Activated CD4-positive, alpha-beta memory T cell treated with anti-CD3 and anti-CD28 coated beads, Interleukin-2, amount 10 ng/mL, durations not matched to agents 7 days and 5 days (primary cell): Measurements from ENCODE around the gene TTLL7. TPM values are rescaled to one million over a fixed set of nuclear protein-coding genes. Genes with fewer than 3 reads are reported as not detected.

ENCODE experiments used
- CTCF ChIA-PET: fragments of 350-600 bp; sonication (Branson Sonifier 250); formaldehyde crosslinking; loops from one replicate; lab custom pipeline; 2021; ENCODE audit warnings: antibody characterized with exemption, inconsistent platforms; lab: Charles Lee
- POLR2A ChIA-PET: fragments of 350-600 bp; sonication (Branson Sonifier 250); formaldehyde crosslinking; loops from one replicate; lab custom pipeline; 2021; ENCODE audit warnings: antibody characterized with exemption; lab: Charles Lee
- DNase-seq: peaks from one replicate; pipeline ENCODE4 v3.0.0-alpha.2; 2020
- H3K27ac Mint-ChIP-seq: one replicate; pipeline ENCODE4 v1.8.0; 2021; ENCODE audit warnings: mild to moderate bottlenecking, mixed read lengths
- H3K27me3 Mint-ChIP-seq: one replicate; pipeline ENCODE4 v1.8.0; 2021; ENCODE audit warnings: mixed read lengths
- H3K36me3 Mint-ChIP-seq: one replicate; pipeline ENCODE4 v1.8.0; 2021; ENCODE audit warnings: low read depth, mixed read lengths
- H3K4me1 Mint-ChIP-seq: one replicate; pipeline ENCODE4 v1.8.0; 2021; ENCODE audit warnings: mixed read lengths
- H3K4me3 Mint-ChIP-seq: one replicate; pipeline ENCODE4 v1.8.0; 2021; ENCODE audit warnings: mild to moderate bottlenecking, mixed read lengths
- H3K9me3 Mint-ChIP-seq: one replicate; pipeline ENCODE4 v1.8.0; 2021; ENCODE audit warnings: mixed read lengths
- total RNA-seq, 2 experiments: library from RNA; stranded (reverse); gene quantifications; one replicate each; pipeline ENCODE4 v1.2.3, GENCODE V29; 2021

The TTLL7 gene
- total RNA-seq, 2 experiments from 2014 or later: 2.2 to 2.5 TPM

GRCh38 chr1:83864991-83865390 is 133.9 kb downstream of the TTLL7 start:
- Mint-ChIP-seq H3K27me3 (peaks cover 1% of the 10 kb centered on the region), H3K4me3 (no peak overlapping the region), H3K9me3 (no peaks in the 10 kb centered on the region), H3K36me3 (no peaks in the 10 kb centered on the region), H3K4me1 (peaks cover 6% of the 10 kb centered on the region), H3K27ac (no peak overlapping the region)
- DNase-seq: no peak
- POLR2A ChIA-PET: no interaction called here
- CTCF ChIA-PET: no interaction called here

GRCh38 chr1:83860490-83861221 is 138.3 kb downstream of the TTLL7 start:
- H3K4me1 Mint-ChIP-seq: peaks cover 6% of the 10 kb centered on the region
- POLR2A ChIA-PET: interaction anchor here (0.8 kb wide), 1 partner anchor 10 kb away, joined by 3 read pairs; no protein-coding TSS in a partner anchor
- H3K27me3 Mint-ChIP-seq: peaks cover 3% of the 10 kb centered on the region
- no peaks in the 10 kb centered on the region for H3K9me3 Mint-ChIP-seq
- peak overlapping the region; percentile 63 for H3K4me3 Mint-ChIP-seq
- no peak overlapping the region for H3K27ac Mint-ChIP-seq
- H3K36me3 Mint-ChIP-seq: no peaks in the 10 kb centered on the region
- CTCF ChIA-PET: interaction anchor here (0.9 kb wide), 1 partner anchor 13 kb away, joined by 3 read pairs; no protein-coding TSS in a partner anchor
- peak; percentile 70 for DNase-seq

- no peaks in the 10 kb centered on the region for H3K36me3 Mint-ChIP-seq
- DNase-seq: no peak
- no peak overlapping the region for H3K27ac Mint-ChIP-seq
- H3K27me3 Mint-ChIP-seq: peaks cover 3% of the 10 kb centered on the region
- CTCF ChIA-PET: no interaction called here
- POLR2A ChIA-PET: no interaction called here
- H3K4me3 Mint-ChIP-seq: no peak overlapping the region
- peaks cover 6% of the 10 kb centered on the region for H3K4me1 Mint-ChIP-seq
- no peaks in the 10 kb centered on the region for H3K9me3 Mint-ChIP-seq
These were observed 141.2 kb downstream of the TTLL7 start for GRCh38 chr1:83857716-83858115.

GRCh38 chr1:83857103-83857502 is 141.8 kb downstream of the TTLL7 start:
- Mint-ChIP-seq H3K9me3 (no peaks in the 10 kb centered on the region), H3K4me3 (no peak overlapping the region), H3K4me1 (peaks cover 6% of the 10 kb centered on the region), H3K27ac (no peak overlapping the region), H3K36me3 (no peaks in the 10 kb centered on the region), H3K27me3 (peaks cover 3% of the 10 kb centered on the region)
- CTCF ChIA-PET: no interaction called here
- no peak for DNase-seq
- POLR2A ChIA-PET: no interaction called here

- CTCF ChIA-PET: no interaction called here
- POLR2A ChIA-PET: interaction anchor here (0.7 kb wide), 1 partner anchor 42 kb away, joined by 3 read pairs; no protein-coding TSS in a partner anchor
- no peak overlapping the region for H3K4me3 Mint-ChIP-seq
These were observed 142.6 kb downstream of the TTLL7 start for GRCh38 chr1:83856381-83856780.

GRCh38 chr1:83854456-83854855 is 144.5 kb downstream of the TTLL7 start:
- H3K36me3 Mint-ChIP-seq: no peaks in the 10 kb centered on the region
- H3K27ac Mint-ChIP-seq: no peak overlapping the region
- H3K4me3 Mint-ChIP-seq: no peak overlapping the region
- no peak for DNase-seq
- no peaks in the 10 kb centered on the region for H3K9me3 Mint-ChIP-seq
- H3K4me1 Mint-ChIP-seq: no peaks in the 10 kb centered on the region
- ChIA-PET CTCF (no interaction called here), POLR2A (no interaction called here)
- no peaks in the 10 kb centered on the region for H3K27me3 Mint-ChIP-seq

More at GRCh38 chr1:83856381-83856780, 142.6 kb downstream of the TTLL7 start:
- H3K27ac Mint-ChIP-seq: no peak overlapping the region
- no peaks in the 10 kb centered on the region for H3K9me3 Mint-ChIP-seq
- peaks cover 6% of the 10 kb centered on the region for H3K4me1 Mint-ChIP-seq
- no peaks in the 10 kb centered on the region for H3K36me3 Mint-ChIP-seq
- DNase-seq: no peak
- peaks cover 3% of the 10 kb centered on the region for H3K27me3 Mint-ChIP-seq

- no peaks in the 10 kb centered on the region for H3K9me3 Mint-ChIP-seq
- no peak overlapping the region for H3K4me3 Mint-ChIP-seq
- POLR2A ChIA-PET: interaction anchor here (0.7 kb wide), 1 partner anchor 10 kb away, joined by 3 read pairs; no protein-coding TSS in a partner anchor
- no peak overlapping the region for H3K27ac Mint-ChIP-seq
- H3K36me3 Mint-ChIP-seq: no peaks in the 10 kb centered on the region
- no peaks in the 10 kb centered on the region for H3K27me3 Mint-ChIP-seq
- DNase-seq: no peak
- H3K4me1 Mint-ChIP-seq: no peaks in the 10 kb centered on the region
- CTCF ChIA-PET: interaction anchor here (2.1 kb wide), 1 partner anchor 9 kb away, joined by 4 read pairs; no protein-coding TSS in a partner anchor
These were observed 148.1 kb downstream of the TTLL7 start for GRCh38 chr1:83850834-83851233.

- no peak overlapping the region for H3K27ac Mint-ChIP-seq
- no peaks in the 10 kb centered on the region for H3K4me1 Mint-ChIP-seq
- no peak overlapping the region for H3K4me3 Mint-ChIP-seq
- no peaks in the 10 kb centered on the region for H3K36me3 Mint-ChIP-seq
- ChIA-PET POLR2A (no interaction called here), CTCF (interaction anchor here (2.1 kb wide), 1 partner anchor 10 kb away, joined by 4 read pairs; no protein-coding TSS in a partner anchor)
- H3K27me3 Mint-ChIP-seq: no peaks in the 10 kb centered on the region
- no peaks in the 10 kb centered on the region for H3K9me3 Mint-ChIP-seq
- no peak for DNase-seq
These were observed 149.5 kb downstream of the TTLL7 start for GRCh38 chr1:83849191-83850061.

- no peaks in the 10 kb centered on the region for H3K36me3 Mint-ChIP-seq
- no peak for DNase-seq
- H3K4me1 Mint-ChIP-seq: no peaks in the 10 kb centered on the region
- no peak overlapping the region for H3K4me3 Mint-ChIP-seq
- ChIA-PET POLR2A (no interaction called here), CTCF (no interaction called here)
- H3K27ac Mint-ChIP-seq: no peak overlapping the region
- no peaks in the 10 kb centered on the region for H3K27me3 Mint-ChIP-seq
- H3K9me3 Mint-ChIP-seq: no peaks in the 10 kb centered on the region
These were observed 152.8 kb downstream of the TTLL7 start for GRCh38 chr1:83846138-83846537.

- Mint-ChIP-seq H3K27me3 (no peaks in the 10 kb centered on the region), H3K36me3 (no peaks in the 10 kb centered on the region), H3K4me1 (no peaks in the 10 kb centered on the region), H3K9me3 (no peaks in the 10 kb centered on the region), H3K4me3 (no peak overlapping the region), H3K27ac (no peak overlapping the region)
- no peak for DNase-seq
- ChIA-PET POLR2A (no interaction called here), CTCF (no interaction called here)
These were observed 153.4 kb downstream of the TTLL7 start for GRCh38 chr1:83845437-83846071.

GRCh38 chr1:83844546-83844945 is 154.4 kb downstream of the TTLL7 start:
- Mint-ChIP-seq H3K9me3 (no peaks in the 10 kb centered on the region), H3K4me3 (no peak overlapping the region), H3K4me1 (no peaks in the 10 kb centered on the region), H3K36me3 (no peaks in the 10 kb centered on the region), H3K27me3 (no peaks in the 10 kb centered on the region), H3K27ac (no peak overlapping the region)
- ChIA-PET CTCF (no interaction called here), POLR2A (no interaction called here)
- DNase-seq: no peak

- Mint-ChIP-seq H3K27me3 (no peaks in the 10 kb centered on the region), H3K36me3 (no peaks in the 10 kb centered on the region), H3K9me3 (no peaks in the 10 kb centered on the region), H3K4me1 (no peaks in the 10 kb centered on the region), H3K4me3 (no peak overlapping the region), H3K27ac (no peak overlapping the region)
- POLR2A ChIA-PET: no interaction called here
- CTCF ChIA-PET: no interaction called here
- DNase-seq: no peak
These were observed 159.3 kb downstream of the TTLL7 start for GRCh38 chr1:83839566-83840173.
